Suprapubic skin (tissue), 4 donors: ENCODE measurements around the gene GRIA3. TPM values are rescaled to one million over a fixed set of nuclear protein-coding genes. Genes with fewer than 3 reads are reported as not detected.

Experiments
- DNase-seq, 2 donors: peaks; one replicate each; pipeline ENCODE4 v3.0.0-alpha.2; 2019; ENCODE audit warnings: low spot score in 2 of 2
- H3K27ac ChIP-seq: fragments of 200-600 bp; sonication (generic); one replicate; pipeline ENCODE4 v1.5.1; 2019
- H3K27me3 ChIP-seq: fragments of 200-600 bp; sonication (generic); one replicate; pipeline ENCODE4 v1.5.1; 2019
- H3K36me3 ChIP-seq: fragments of 200-600 bp; sonication (generic); one replicate; pipeline ENCODE4 v1.5.1; 2019
- H3K4me1 ChIP-seq: fragments of 200-600 bp; sonication (generic); one replicate; pipeline ENCODE4 v1.5.1; 2019
- H3K4me3 ChIP-seq: fragments of 200-600 bp; sonication (generic); one replicate; pipeline ENCODE4 v1.5.1; 2019; ENCODE audit warnings: mild to moderate bottlenecking
- H3K9me3 ChIP-seq: fragments of 200-600 bp; sonication (generic); one replicate; pipeline ENCODE4 v1.5.1; 2019
- EP300 ChIP-seq: sonication (generic); formaldehyde crosslinking; IDR thresholded peaks from one replicate; pipeline ENCODE4 v1.6.1; 2017; ENCODE audit warnings: antibody characterized with exemption
- POLR2A ChIP-seq, 2 donors: fragments of 450-650 bp; IDR thresholded peaks; one replicate each; pipeline ENCODE4 v1.6.1; 2017; ENCODE audit warnings: antibody characterized with exemption in 2 of 2, mild to moderate bottlenecking in 2 of 2, moderate library complexity in 2 of 2
- POLR2AphosphoS5 ChIP-seq, 3 donors: sonication (generic); formaldehyde crosslinking; IDR thresholded peaks; one replicate each; pipeline ENCODE4 v1.6.1; 2017; ENCODE audit warnings: antibody characterized with exemption in 3 of 3
- WGBS: methylation state at CpG from one replicate; pipeline ENCODE4 v1.1.5; 2018; 5-methylcytosine and 5-hydroxymethylcytosine counted together
- total RNA-seq, 4 donors: library from RNA; depleted of rRNA; stranded (reverse); fragments of >200 nt; gene quantifications; one replicate each; pipeline ENCODE4 v1.1.0, GENCODE V29; 2016
- TF ChIP-seq, protein P1 (sequence below), 2 donors: fragments of 200-600 bp in 1 of 2; fragments of 450-650 bp in 1 of 2; sonication (generic) in 1 of 2; IDR thresholded peaks; one replicate each; pipeline ENCODE4 v1.5.1; 2016 to 2019; ENCODE audit warnings: antibody characterized with exemption in 2 of 2, mild to moderate bottlenecking in 1 of 2, moderate library complexity in 1 of 2

The GRIA3 gene
- total RNA-seq, 4 donors from 2014 or later = 0.19 to 0.38 (median 0.29) TPM; not detected in 1

DNA sequence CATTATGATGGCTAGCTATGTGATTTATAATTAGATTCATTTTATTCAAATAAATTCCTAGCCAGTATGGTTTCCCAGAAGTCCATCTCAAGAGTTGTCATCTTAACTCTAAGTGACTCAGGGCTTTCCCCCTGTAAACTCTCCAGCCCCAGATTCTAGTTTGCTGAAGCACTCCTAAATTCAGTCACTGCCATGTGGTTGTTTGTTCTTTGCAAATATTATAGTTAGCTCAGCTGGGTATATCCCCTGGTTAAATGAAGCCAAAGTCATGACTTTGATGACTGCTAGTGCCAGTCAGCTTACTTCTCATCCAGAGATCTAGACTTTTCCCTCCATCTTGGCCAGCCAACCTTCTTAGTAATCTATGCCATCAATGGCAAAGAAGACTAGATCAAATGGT, 126.0 kb downstream of the GRIA3 start:
- Histone ChIP-seq H3K4me1 (no peaks in the 10 kb centered on the region), H3K27ac (no peak overlapping the region), H3K27me3 (no peaks in the 10 kb centered on the region), H3K4me3 (no peak overlapping the region), H3K9me3 (no peaks in the 10 kb centered on the region), H3K36me3 (no peaks in the 10 kb centered on the region)
- TF ChIP-seq EP300 (no peak), POLR2AphosphoS5 (IDR thresholded peaks at IDR 0.05) (no peak), POLR2A (IDR thresholded peaks at IDR 0.05) (no peak)
- TF ChIP-seq, protein P1, sequence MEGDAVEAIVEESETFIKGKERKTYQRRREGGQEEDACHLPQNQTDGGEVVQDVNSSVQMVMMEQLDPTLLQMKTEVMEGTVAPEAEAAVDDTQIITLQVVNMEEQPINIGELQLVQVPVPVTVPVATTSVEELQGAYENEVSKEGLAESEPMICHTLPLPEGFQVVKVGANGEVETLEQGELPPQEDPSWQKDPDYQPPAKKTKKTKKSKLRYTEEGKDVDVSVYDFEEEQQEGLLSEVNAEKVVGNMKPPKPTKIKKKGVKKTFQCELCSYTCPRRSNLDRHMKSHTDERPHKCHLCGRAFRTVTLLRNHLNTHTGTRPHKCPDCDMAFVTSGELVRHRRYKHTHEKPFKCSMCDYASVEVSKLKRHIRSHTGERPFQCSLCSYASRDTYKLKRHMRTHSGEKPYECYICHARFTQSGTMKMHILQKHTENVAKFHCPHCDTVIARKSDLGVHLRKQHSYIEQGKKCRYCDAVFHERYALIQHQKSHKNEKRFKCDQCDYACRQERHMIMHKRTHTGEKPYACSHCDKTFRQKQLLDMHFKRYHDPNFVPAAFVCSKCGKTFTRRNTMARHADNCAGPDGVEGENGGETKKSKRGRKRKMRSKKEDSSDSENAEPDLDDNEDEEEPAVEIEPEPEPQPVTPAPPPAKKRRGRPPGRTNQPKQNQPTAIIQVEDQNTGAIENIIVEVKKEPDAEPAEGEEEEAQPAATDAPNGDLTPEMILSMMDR (IDR thresholded peaks at IDR 0.05) = no peak
- no peak for DNase-seq

DNA sequence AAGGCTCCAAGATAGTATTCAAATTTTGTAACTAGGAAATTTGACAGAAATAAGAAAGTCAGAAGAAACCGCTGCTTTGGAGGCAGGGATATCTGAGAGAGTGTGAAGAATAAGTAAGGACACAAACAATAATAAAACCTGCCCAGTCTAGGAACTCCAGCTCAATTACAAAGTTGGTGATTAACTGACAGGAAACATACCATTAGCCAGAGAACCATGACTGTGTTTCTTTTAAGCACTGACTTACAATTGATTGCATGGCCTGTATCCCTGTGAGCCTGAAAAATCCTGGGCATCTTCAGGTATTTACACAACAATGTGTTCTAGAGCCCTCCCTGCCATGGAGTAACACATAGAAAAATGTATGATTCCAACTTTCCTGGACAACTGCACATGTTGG, 127.4 kb downstream of the GRIA3 start:
- Histone ChIP-seq H3K36me3 (no peaks in the 10 kb centered on the region), H3K4me3 (no peak overlapping the region), H3K4me1 (no peaks in the 10 kb centered on the region), H3K9me3 (no peaks in the 10 kb centered on the region), H3K27ac (no peak overlapping the region), H3K27me3 (no peaks in the 10 kb centered on the region)
- TF ChIP-seq, protein P1 (IDR thresholded peaks at IDR 0.05) = no peak
- no peak for TF ChIP-seq POLR2A (IDR thresholded peaks at IDR 0.05)
- TF ChIP-seq POLR2AphosphoS5 (IDR thresholded peaks at IDR 0.05) = no peak
- DNase-seq = no peak
- WGBS = 83% methylated on average over 1 of the region's 1 CpG

DNA sequence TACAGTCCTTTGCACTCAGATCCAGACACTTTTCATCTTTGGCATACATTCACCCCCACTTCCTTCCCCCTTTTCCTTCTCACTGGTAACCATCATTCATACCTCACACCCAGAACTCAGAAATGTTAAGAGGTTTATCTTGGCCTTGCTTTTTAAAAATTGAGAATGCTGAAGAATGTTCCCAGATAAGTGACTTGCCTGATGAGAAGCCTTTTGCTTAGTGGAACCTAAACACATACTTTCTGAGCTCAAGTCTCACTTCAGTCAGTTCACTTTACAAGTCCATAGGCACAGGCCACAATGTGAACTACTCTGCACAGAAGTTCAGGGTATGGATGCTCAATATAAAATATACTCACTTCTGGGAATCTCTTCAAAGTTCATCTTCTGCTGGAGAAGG, 129.4 kb downstream of the GRIA3 start:
- Histone ChIP-seq H3K27me3 (no peaks in the 10 kb centered on the region), H3K36me3 (no peaks in the 10 kb centered on the region), H3K27ac (no peak overlapping the region), H3K4me1 (no peaks in the 10 kb centered on the region), H3K9me3 (no peaks in the 10 kb centered on the region), H3K4me3 (no peak overlapping the region)
- no peak for TF ChIP-seq POLR2A (IDR thresholded peaks at IDR 0.05)
- TF ChIP-seq, protein P1 (IDR thresholded peaks at IDR 0.05) = no peak
- no peak for TF ChIP-seq EP300
- no peak for TF ChIP-seq POLR2AphosphoS5 (IDR thresholded peaks at IDR 0.05)
- DNase-seq = no peak

DNA sequence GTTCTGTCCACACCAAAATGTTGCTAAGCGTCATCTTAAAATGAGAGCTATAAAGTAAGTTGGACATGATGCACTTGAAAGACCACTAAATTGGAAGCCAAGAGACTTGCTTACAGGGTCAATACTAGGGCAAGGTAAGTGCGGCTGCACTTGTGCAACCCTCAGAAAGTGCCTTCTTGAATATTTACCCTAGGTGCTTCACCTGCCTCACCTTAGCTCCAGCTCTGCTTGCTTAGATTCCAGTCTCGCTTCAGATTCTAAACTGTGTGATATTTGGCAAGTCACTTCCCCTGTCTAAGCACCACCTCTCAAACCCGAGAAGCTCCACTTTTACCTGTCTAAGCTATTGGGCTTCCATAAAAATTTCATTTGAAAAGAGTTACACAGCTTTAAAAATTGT, 136.5 kb downstream of the GRIA3 start:
- H3K9me3 ChIP-seq = no peaks in the 10 kb centered on the region
- no peak overlapping the region for H3K4me3 ChIP-seq
- DNase-seq = no peak
- no peaks in the 10 kb centered on the region for H3K27me3 ChIP-seq
- TF ChIP-seq, protein P1 (IDR thresholded peaks at IDR 0.05) = no peak
- TF ChIP-seq POLR2AphosphoS5 (IDR thresholded peaks at IDR 0.05) (no peak), POLR2A (IDR thresholded peaks at IDR 0.05) (no peak), EP300 (no peak)
- no peaks in the 10 kb centered on the region for H3K36me3 ChIP-seq
- no peaks in the 10 kb centered on the region for H3K4me1 ChIP-seq
- H3K27ac ChIP-seq = no peak overlapping the region
- 86% methylated on average over 4 of the region's 4 CpGs for WGBS

DNA sequence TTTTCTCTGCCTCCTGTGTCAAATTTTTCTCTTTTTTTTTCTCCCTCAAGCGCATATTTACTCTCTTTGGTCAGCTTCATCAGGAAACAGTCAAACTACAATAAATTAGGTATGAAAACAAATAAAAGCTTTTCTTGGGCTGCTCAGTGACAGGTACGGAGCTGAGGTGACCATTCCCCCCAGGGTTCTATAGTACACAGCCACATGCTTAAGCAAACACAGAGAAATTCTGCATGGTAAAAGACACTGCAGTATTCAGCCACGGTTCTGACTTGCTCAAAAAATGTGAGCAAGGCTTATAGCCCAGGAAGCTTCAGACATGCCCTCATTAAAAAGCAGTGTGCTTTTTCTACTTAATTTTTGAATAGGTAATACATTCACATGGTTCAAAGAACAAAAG, 138.5 kb downstream of the GRIA3 start:
- TF ChIP-seq POLR2AphosphoS5 (IDR thresholded peaks at IDR 0.05) = no peak
- no peak overlapping the region for H3K27ac ChIP-seq
- no peaks in the 10 kb centered on the region for H3K36me3 ChIP-seq
- no peaks in the 10 kb centered on the region for H3K27me3 ChIP-seq
- no peak overlapping the region for H3K4me3 ChIP-seq
- no peaks in the 10 kb centered on the region for H3K4me1 ChIP-seq
- 50% methylated on average over 3 of the region's 3 CpGs for WGBS
- no peaks in the 10 kb centered on the region for H3K9me3 ChIP-seq
- DNase-seq = no peak

DNA sequence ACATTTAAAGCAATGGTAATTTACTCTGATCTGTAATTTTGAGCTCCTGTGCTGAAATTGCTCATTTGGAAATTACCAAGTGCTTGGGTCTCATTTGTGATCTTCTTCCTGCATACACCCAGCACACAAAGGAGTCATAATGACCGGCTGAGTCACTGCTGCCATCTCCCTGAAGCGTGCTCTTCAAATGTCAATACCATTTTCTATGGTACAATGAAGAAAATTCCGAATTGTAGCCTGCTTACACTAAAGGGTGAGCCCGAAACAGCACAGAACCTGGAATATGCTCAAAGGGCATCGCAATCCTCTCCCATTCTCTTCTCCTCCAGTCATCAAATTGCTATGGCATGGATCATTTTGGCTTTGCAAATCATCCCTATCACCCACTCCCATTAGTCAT, 140.5 kb downstream of the GRIA3 start:
- H3K27me3 ChIP-seq = no peaks in the 10 kb centered on the region
- H3K27ac ChIP-seq = no peak overlapping the region
- TF ChIP-seq, protein P1 (IDR thresholded peaks at IDR 0.05) = no peak
- TF ChIP-seq POLR2AphosphoS5 (IDR thresholded peaks at IDR 0.05) (no peak), POLR2A (IDR thresholded peaks at IDR 0.05) (no peak), EP300 (no peak)
- H3K4me3 ChIP-seq = no peak overlapping the region
- DNase-seq = no peak
- H3K36me3 ChIP-seq = no peaks in the 10 kb centered on the region
- WGBS = 63% methylated on average over 5 of the region's 5 CpGs
- no peaks in the 10 kb centered on the region for H3K9me3 ChIP-seq
- H3K4me1 ChIP-seq = no peaks in the 10 kb centered on the region
